ENCODE data around the gene KMT2D. TPM values are rescaled to one million over a fixed set of nuclear protein-coding genes. Genes with fewer than 3 reads are reported as not detected.

Gene KMT2D
- total and polyA plus RNA-seq, 2 donors (not counting 3 experiments of a cell fraction or from before 2014, with no cell fraction given) = 15.1 to 120 TPM

DNA sequence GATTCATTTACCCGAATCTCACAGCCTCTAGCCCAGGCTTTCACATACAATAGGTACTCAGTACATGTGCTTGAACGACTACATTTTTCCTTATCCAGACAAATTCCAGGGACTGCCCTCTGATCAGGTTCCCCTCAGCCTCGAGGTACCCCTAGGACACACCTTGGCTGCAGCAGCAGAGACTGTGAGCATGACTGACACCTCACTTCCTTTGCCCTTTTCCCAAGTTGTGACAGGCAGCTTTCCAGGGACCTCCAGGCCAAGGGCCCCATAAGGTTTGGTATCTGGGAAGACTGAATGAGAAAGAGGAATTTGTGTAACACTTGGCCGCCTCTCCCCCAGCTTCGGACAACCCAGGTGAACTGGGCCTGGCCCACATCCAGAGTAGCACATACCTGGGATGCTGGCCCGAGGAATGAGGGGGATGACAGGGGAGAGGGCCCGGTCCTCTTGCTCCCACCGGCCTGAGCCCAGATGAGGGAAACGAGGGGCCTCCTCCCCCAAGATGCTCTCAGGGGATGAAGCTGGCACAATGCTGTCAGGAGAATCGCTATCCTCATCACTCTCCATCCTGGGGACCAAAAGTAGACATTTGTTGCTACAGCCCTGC lies 31.8 kb downstream of the KMT2D start:
- ChIA-PET POLR2A (no interaction called here), CTCF (interaction anchor here (1.1 to 2.2 kb wide), 4 partner anchors 9 to 17 kb away, joined by 4 to 8 read pairs (median 8); no protein-coding TSS in a partner anchor)
- no peaks in the 10 kb centered on the region for H3K27me3 ChIP-seq (ENCODE audit: control insufficient read depth in 2 of 2, insufficient read depth in 2 of 2, low read length in 2 of 2)
- FAIRE-seq (no peak), DNase-seq (ENCODE audit: low read depth, low spot score) (no peak)
- H3K27ac ChIP-seq (ENCODE audit: insufficient read depth, low read depth, low read length) = no peak overlapping the region
- no peak overlapping the region for H3K4me3 ChIP-seq (replicated peaks in 1 of 3; ENCODE audit: insufficient read depth in 1 of 3, low read depth in 1 of 3, low read length in 3 of 3)
- no TSS peak for BruUV-seq (replicated peaks)
- dilution Hi-C loops (cut with MboI; ENCODE audit: extremely low pct_ligation_motif_present, low sequenced_read_pairs) = no loop called here
- TF ChIP-seq MYC (IDR thresholded peaks at IDR 0.05; ENCODE audit: low read depth, low read length) (no peak), FOS (IDR thresholded peaks at IDR 0.05; ENCODE audit: borderline replicate concordance, insufficient read depth, low read length) (no peak), EZH2 (IDR thresholded peaks at IDR 0.05; ENCODE audit: borderline replicate concordance, low read depth, low read length, severe bottlenecking) (no peak), GATA2 (IDR thresholded peaks at IDR 0.05; ENCODE audit: insufficient read depth, insufficient read length, low read depth, low read length) (no peak), POLR2AphosphoS5 (IDR thresholded peaks at IDR 0.05; ENCODE audit: insufficient read depth, low read depth, low read length) (no peak), JUN (IDR thresholded peaks at IDR 0.05; ENCODE audit: borderline replicate concordance, insufficient read depth, insufficient read length, low read depth) (no peak), POLR2A (IDR thresholded peaks at IDR 0.05; ENCODE audit: low read depth, low read length) (no peak)
- TF ChIP-seq, protein P1, sequence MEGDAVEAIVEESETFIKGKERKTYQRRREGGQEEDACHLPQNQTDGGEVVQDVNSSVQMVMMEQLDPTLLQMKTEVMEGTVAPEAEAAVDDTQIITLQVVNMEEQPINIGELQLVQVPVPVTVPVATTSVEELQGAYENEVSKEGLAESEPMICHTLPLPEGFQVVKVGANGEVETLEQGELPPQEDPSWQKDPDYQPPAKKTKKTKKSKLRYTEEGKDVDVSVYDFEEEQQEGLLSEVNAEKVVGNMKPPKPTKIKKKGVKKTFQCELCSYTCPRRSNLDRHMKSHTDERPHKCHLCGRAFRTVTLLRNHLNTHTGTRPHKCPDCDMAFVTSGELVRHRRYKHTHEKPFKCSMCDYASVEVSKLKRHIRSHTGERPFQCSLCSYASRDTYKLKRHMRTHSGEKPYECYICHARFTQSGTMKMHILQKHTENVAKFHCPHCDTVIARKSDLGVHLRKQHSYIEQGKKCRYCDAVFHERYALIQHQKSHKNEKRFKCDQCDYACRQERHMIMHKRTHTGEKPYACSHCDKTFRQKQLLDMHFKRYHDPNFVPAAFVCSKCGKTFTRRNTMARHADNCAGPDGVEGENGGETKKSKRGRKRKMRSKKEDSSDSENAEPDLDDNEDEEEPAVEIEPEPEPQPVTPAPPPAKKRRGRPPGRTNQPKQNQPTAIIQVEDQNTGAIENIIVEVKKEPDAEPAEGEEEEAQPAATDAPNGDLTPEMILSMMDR (IDR thresholded peaks at IDR 0.05; ENCODE audit: extremely low read depth in 1 of 2, insufficient read depth in 1 of 2, low read depth in 1 of 2, low read length in 2 of 2) = no peak
- TF ChIP-seq, protein P2, sequence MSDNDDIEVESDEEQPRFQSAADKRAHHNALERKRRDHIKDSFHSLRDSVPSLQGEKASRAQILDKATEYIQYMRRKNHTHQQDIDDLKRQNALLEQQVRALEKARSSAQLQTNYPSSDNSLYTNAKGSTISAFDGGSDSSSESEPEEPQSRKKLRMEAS (IDR thresholded peaks at IDR 0.05; ENCODE audit: insufficient read depth, insufficient read length) = no peak
- H3K9me1 ChIP-seq (replicated peaks; ENCODE audit: control insufficient read depth, extremely low read depth, insufficient read depth, low read length) = no peaks in the 10 kb centered on the region
- H3K4me1 ChIP-seq (ENCODE audit: control insufficient read depth, extremely low read depth, insufficient read depth, low read length) = no peaks in the 10 kb centered on the region
- H3K9me3 ChIP-seq (replicated peaks; ENCODE audit: control insufficient read depth, insufficient read depth, low read length) = no peaks in the 10 kb centered on the region
- H3K4me2 ChIP-seq (ENCODE audit: insufficient read depth, low read length) = no peak overlapping the region
- H3K9ac ChIP-seq (replicated peaks; ENCODE audit: extremely low read depth, insufficient read depth, low read length) = no peak overlapping the region
- no peaks in the 10 kb centered on the region for H3K79me2 ChIP-seq (ENCODE audit: control insufficient read depth, insufficient read depth, low read length)
- H2AFZ ChIP-seq (ENCODE audit: low read depth, low read length) = no peak overlapping the region
- H3K36me3 ChIP-seq (ENCODE audit: control insufficient read depth in 2 of 2, extremely low read depth in 1 of 2, insufficient read depth in 2 of 2, low read length in 2 of 2) = peaks cover 37 to 74% of the 10 kb centered on the region in 2 experiments
- no peaks in the 10 kb centered on the region for H4K20me1 ChIP-seq (replicated peaks; ENCODE audit: control insufficient read depth, extremely low read depth, insufficient read depth, low read length)
- intact Hi-C loops (cut with micrococcal nuclease) = no loop called here

Measured in endothelial cell of umbilical vein (primary cell).